Mesenchymal stem cell (in vitro differentiated cells and primary cell): ENCODE measurements around the gene SIGLEC8.
"Not testable (repeated sequence)": the region's sequence is repeated elsewhere in the genome, so short reads cannot be mapped to it uniquely, and the experiment has no call there.

Experiments used
- DNase-seq: peaks from one replicate; pipeline ENCODE4 v3.0.0-alpha.2; 2013
- H2AFZ ChIP-seq: one replicate; pipeline ENCODE4 v1.6.1; 2013; ENCODE audit warnings: low read depth, mild to moderate bottlenecking, control low read depth, inconsistent platforms, low read length, moderate library complexity
- H2AK5ac ChIP-seq: 2 replicates; pipeline ENCODE4 v1.6.1; 2013; ENCODE audit warnings: low read length, moderate library complexity, mild to moderate bottlenecking, inconsistent platforms; ENCODE audit not compliant: severe bottlenecking
- H2BK120ac ChIP-seq: one replicate; pipeline ENCODE4 v1.6.1; 2013; ENCODE audit warnings: low read depth, mild to moderate bottlenecking, inconsistent platforms, low read length, moderate library complexity
- H2BK12ac ChIP-seq, 2 experiments: one replicate each; pipeline ENCODE4 v1.6.1; 2013; ENCODE audit warnings: inconsistent platforms in 2 of 2, low read length in 2 of 2, mild to moderate bottlenecking in 2 of 2, moderate library complexity in 2 of 2, control low read depth in 1 of 2
- H2BK15ac ChIP-seq: one replicate; pipeline ENCODE4 v1.6.1; 2013; ENCODE audit warnings: mild to moderate bottlenecking, low read depth, inconsistent platforms; ENCODE audit not compliant: poor library complexity, severe bottlenecking
- H2BK5ac ChIP-seq: 2 replicates; pipeline ENCODE4 v1.6.1; 2013; ENCODE audit warnings: low read depth, mild to moderate bottlenecking, low read length, control low read depth, inconsistent platforms; ENCODE audit not compliant: poor library complexity, severe bottlenecking
- H3K14ac ChIP-seq, 2 experiments: one replicate each; pipeline ENCODE4 v1.6.1; 2013; ENCODE audit warnings: inconsistent platforms in 2 of 2, low read length in 2 of 2, control low read depth in 1 of 2, mild to moderate bottlenecking in 1 of 2, moderate library complexity in 1 of 2
- H3K18ac ChIP-seq, 2 experiments: one replicate each; pipeline ENCODE4 v1.6.1; 2013; ENCODE audit warnings: inconsistent platforms in 2 of 2, low read length in 2 of 2, control low read depth in 1 of 2, low read depth in 1 of 2, mild to moderate bottlenecking in 1 of 2
- H3K23ac ChIP-seq, 2 experiments: one replicate each; pipeline ENCODE4 v1.6.1; 2013; ENCODE audit warnings: inconsistent platforms in 2 of 2, low read length in 2 of 2, mild to moderate bottlenecking in 2 of 2, moderate library complexity in 2 of 2, control low read depth in 1 of 2
- H3K27ac ChIP-seq: 2 replicates; pipeline ENCODE4 v1.5.1; 2013; ENCODE audit warnings: mild to moderate bottlenecking, moderate library complexity, low read length, control low read depth, inconsistent platforms; ENCODE audit not compliant: poor library complexity, severe bottlenecking
- H3K27me3 ChIP-seq, 2 experiments: 2 replicates each; pipeline versions ENCODE4 v1.6.1 to v1.7.0; 2013; ENCODE audit warnings: low read length in 2 of 2, mild to moderate bottlenecking in 2 of 2, moderate library complexity in 2 of 2, control low read depth in 1 of 2, inconsistent platforms in 1 of 2; ENCODE audit not compliant: control insufficient read depth in 1 of 2, insufficient read depth in 1 of 2
- H3K36me3 ChIP-seq, 2 experiments: 2 replicates each; pipeline versions ENCODE4 v1.6.1 to v1.7.0; 2013; ENCODE audit warnings: low read length in 2 of 2, control low read depth in 1 of 2, inconsistent platforms in 1 of 2, low read depth in 1 of 2, mild to moderate bottlenecking in 1 of 2; ENCODE audit not compliant: insufficient read depth in 2 of 2, control insufficient read depth in 1 of 2
- H3K4ac ChIP-seq, 2 experiments: one replicate each; pipeline ENCODE4 v1.6.1; 2013; ENCODE audit warnings: inconsistent platforms in 2 of 2, low read length in 2 of 2, mild to moderate bottlenecking in 2 of 2, moderate library complexity in 2 of 2, control low read depth in 1 of 2, low read depth in 1 of 2
- H3K4me1 ChIP-seq: 2 replicates; pipeline ENCODE4 v1.6.1; 2013; ENCODE audit warnings: low read depth, low read length, control low read depth; ENCODE audit not compliant: control insufficient read depth, insufficient read depth
- H3K4me2 ChIP-seq: 2 replicates; pipeline ENCODE4 v1.6.1; 2013; ENCODE audit warnings: low read length, mild to moderate bottlenecking, inconsistent platforms; ENCODE audit not compliant: poor library complexity, severe bottlenecking
- H3K4me3 ChIP-seq, 2 experiments: 2 replicates each; pipeline versions ENCODE4 v1.5.1 to v1.7.0; 2013; ENCODE audit warnings: low read length in 2 of 2, mild to moderate bottlenecking in 2 of 2, control low read depth in 1 of 2, low read depth in 1 of 2; ENCODE audit not compliant: insufficient read depth in 1 of 2
- H3K79me1 ChIP-seq: replicated peaks from 2 replicates; pipeline ENCODE4 v1.6.1; 2013; ENCODE audit warnings: mild to moderate bottlenecking, control low read depth, low read length, inconsistent platforms; ENCODE audit not compliant: poor library complexity, severe bottlenecking
- H3K9ac ChIP-seq: 2 replicates; pipeline ENCODE4 v1.7.0; 2013; ENCODE audit warnings: mild to moderate bottlenecking, low read length, moderate library complexity
- H3K9me3 ChIP-seq: 2 replicates; pipeline ENCODE4 v1.7.0; 2013; ENCODE audit warnings: mild to moderate bottlenecking, low read length; ENCODE audit not compliant: control insufficient read depth
- H4K8ac ChIP-seq: one replicate; pipeline ENCODE4 v1.6.1; 2013; ENCODE audit warnings: inconsistent platforms, mild to moderate bottlenecking, low read length, moderate library complexity
- H4K91ac ChIP-seq: one replicate; pipeline ENCODE4 v1.6.1; 2013; ENCODE audit warnings: mild to moderate bottlenecking, low read length, inconsistent platforms
- WGBS: methylation state at CpG from one replicate; pipeline ENCODE4 v1.1.7; 2013; ENCODE audit warnings: mixed read lengths; 5-methylcytosine and 5-hydroxymethylcytosine counted together

SIGLEC8 gene

GRCh38 chr19:51420511-51420910, 37.7 kb downstream of the SIGLEC8 start:
- H3K23ac ChIP-seq, DNase-seq: not testable (repeated sequence)

DNA sequence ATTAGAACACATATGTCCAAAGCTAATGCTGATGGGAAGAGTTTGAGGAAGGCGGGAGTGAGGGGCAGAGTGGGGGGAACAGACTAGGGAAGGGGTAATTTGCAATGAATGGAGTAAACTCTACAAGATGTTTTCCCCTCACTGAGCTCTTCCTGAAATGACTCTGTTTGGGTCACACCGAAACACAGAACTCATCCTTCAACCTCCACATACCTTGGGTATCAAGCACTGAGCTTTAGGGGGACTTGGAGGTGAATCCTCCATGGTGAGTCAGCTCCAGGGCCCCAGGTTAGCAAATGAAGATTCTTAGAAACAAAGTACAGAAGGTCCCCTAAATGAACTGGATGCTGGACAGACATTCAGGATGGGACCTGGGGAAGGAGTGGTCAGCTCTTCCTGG, 39.5 kb downstream of the SIGLEC8 start:
- Histone ChIP-seq H3K23ac (no peak overlapping the region), H3K4ac (no peak overlapping the region), H4K91ac (no peak overlapping the region), H3K14ac (no peak overlapping the region), H2AFZ (no peak overlapping the region), H3K4me2 (no peak overlapping the region), H2BK5ac (no peak overlapping the region), H3K9me3 (no peaks in the 10 kb centered on the region), H2BK15ac (no peak overlapping the region), H4K8ac (no peak overlapping the region), H3K4me1 (no peaks in the 10 kb centered on the region), H3K27ac (no peak overlapping the region), H3K79me1 (no peaks in the 10 kb centered on the region), H3K36me3 (no peaks in the 10 kb centered on the region), H3K4me3 (no peak overlapping the region), H3K18ac (no peak overlapping the region), H3K9ac (no peak overlapping the region), H2BK12ac (no peak overlapping the region), H2AK5ac (no peak overlapping the region), H2BK120ac (no peak overlapping the region), H3K27me3 (peaks cover 0 to 24% of the 10 kb centered on the region in 2 experiments)
- DNase-seq, result no peak
- no CpG with 5 or more reads among the region's 2 CpGs for WGBS

More at GRCh38 chr19:51420511-51420910, 37.7 kb downstream of the SIGLEC8 start:
- peaks cover 0 to 22% of the 10 kb centered on the region in 2 experiments for H3K27me3 ChIP-seq
- H3K27ac ChIP-seq, H3K14ac ChIP-seq, H3K4ac ChIP-seq, H2AK5ac ChIP-seq, H3K18ac ChIP-seq, H3K9ac ChIP-seq, H3K79me1 ChIP-seq, H3K9me3 ChIP-seq, H4K91ac ChIP-seq, H3K4me3 ChIP-seq, H4K8ac ChIP-seq, H3K4me2 ChIP-seq, H3K36me3 ChIP-seq, H2AFZ ChIP-seq, H2BK15ac ChIP-seq, H3K4me1 ChIP-seq, H2BK120ac ChIP-seq, H2BK12ac ChIP-seq, H2BK5ac ChIP-seq: not testable (repeated sequence)
- 92% methylated on average over 5 of the region's 11 CpGs for WGBS

DNA sequence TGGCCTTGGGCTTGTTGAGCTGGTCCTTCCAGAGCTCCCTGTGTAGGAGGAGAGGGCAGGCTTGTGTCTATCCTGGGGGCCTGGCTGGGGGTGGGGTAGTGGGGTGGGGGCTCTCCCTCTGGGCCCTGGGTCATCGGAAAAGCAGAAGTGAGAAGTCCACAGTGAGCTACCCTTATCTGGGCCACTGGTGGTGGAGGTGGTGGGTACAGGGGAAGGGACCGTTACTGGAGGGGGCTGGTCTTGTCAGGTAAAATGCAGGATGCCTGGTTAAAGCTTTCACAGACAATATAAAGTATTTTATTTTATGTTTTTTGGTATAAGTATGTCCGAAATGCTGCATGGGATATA, 40.5 kb downstream of the SIGLEC8 start:
- H2BK15ac ChIP-seq, result no peak overlapping the region

DNA sequence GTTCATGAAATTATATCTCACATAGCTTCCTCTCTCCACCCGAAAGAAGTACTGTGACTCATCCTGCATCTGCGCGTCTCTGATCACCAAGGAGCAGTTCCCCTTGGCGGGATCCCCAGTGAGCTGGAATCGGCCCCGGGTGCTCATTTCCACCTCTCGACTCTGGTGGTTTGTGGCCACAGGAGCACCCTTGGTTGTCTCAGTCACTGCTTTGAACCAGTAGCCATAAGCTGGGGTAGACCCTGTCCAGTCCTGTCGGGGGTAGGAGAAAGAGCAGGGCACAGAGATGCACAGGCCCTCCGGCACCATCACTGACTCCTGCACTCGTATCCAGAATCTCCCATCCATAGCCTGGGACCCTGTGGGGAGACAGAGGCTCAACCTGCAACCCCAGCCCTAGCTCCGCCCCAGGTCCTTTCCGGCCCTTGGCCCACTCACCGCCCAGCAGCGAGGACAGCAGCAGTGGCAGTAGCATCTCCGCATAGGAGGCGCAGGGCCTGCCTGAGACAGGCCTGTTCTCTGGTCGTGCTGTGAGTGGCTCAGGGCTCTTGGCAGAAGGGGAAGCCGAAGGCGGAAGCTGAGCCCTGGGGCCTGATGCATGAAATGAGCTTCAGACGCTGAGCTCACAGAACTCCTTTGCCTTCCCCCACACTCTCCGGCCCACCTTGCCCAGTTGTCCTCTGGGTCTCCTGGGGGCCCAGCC, 41.0 kb downstream of the SIGLEC8 start, which contains the start of gene SIGLEC10:
Gene SIGLEC10, minus strand, starts transcription at position 536 of the 703 bp plus-strand sequence. Its CDS starts 61 bp downstream, at position 475.
- H2BK120ac ChIP-seq, result no peak within 1 kb of the TSS
- H3K79me1 ChIP-seq, result no peaks in the 10 kb centered on the region
- no peak within 1 kb of the TSS for H3K9ac ChIP-seq
- H3K4ac ChIP-seq, result no peak within 1 kb of the TSS
- no peak within 1 kb of the TSS for H3K4me3 ChIP-seq
- H3K36me3 ChIP-seq, result no peaks in the 10 kb centered on the region
- H2AFZ ChIP-seq, result no peak within 1 kb of the TSS
- H2BK12ac ChIP-seq, result no peak within 1 kb of the TSS
- H3K27me3 ChIP-seq, result peaks cover 0 to 27% of the 10 kb centered on the region in 2 experiments
- H2BK15ac ChIP-seq, result no peak within 1 kb of the TSS
- H3K27ac ChIP-seq, result no peak within 1 kb of the TSS
- H3K9me3 ChIP-seq, result no peaks in the 10 kb centered on the region
- H3K23ac ChIP-seq, result no peak within 1 kb of the TSS
- no peak for DNase-seq
- no peak within 1 kb of the TSS for H3K18ac ChIP-seq
- H3K4me2 ChIP-seq, result no peak within 1 kb of the TSS
- no peak within 1 kb of the TSS for H3K14ac ChIP-seq
- H4K91ac ChIP-seq, result no peak within 1 kb of the TSS
- WGBS, result 74% methylated on average over 17 of the region's 21 CpGs
- H2BK5ac ChIP-seq, result no peak within 1 kb of the TSS
- H2AK5ac ChIP-seq, result no peak within 1 kb of the TSS
- H4K8ac ChIP-seq, result no peak within 1 kb of the TSS
- H3K4me1 ChIP-seq, result no peaks in the 10 kb centered on the region

More for the DNA sequence above, 40.5 kb downstream of the SIGLEC8 start:
- Histone ChIP-seq H3K18ac (no peak overlapping the region), H3K27me3 (peaks cover 0 to 30% of the 10 kb centered on the region in 2 experiments), H3K4me2 (no peak overlapping the region), H3K27ac (no peak overlapping the region), H2AFZ (no peak overlapping the region), H3K9ac (no peak overlapping the region), H2BK5ac (no peak overlapping the region), H3K79me1 (no peaks in the 10 kb centered on the region), H3K9me3 (no peaks in the 10 kb centered on the region), H2BK12ac (no peak overlapping the region), H3K36me3 (no peaks in the 10 kb centered on the region), H3K4me1 (no peaks in the 10 kb centered on the region), H3K14ac (no peak overlapping the region), H3K4me3 (no peak overlapping the region), H3K23ac (no peak overlapping the region), H4K91ac (no peak overlapping the region), H2BK120ac (no peak overlapping the region), H2AK5ac (no peak overlapping the region), H3K4ac (no peak overlapping the region), H4K8ac (no peak overlapping the region)
- 100% methylated on average over 1 of the region's 3 CpGs for WGBS
- no peak for DNase-seq
